HG02623 (cell line): ENCODE measurements around the gene MSI1.
A peak's percentile ranks its signal among the peaks of the same experiment; 100 is the strongest.

ENCODE experiments used
- ATAC-seq: cut with Tn5 transposase; IDR thresholded peaks from one replicate; pipeline ENCODE4 v1.9.1; 2021; ENCODE audit warnings: moderate library complexity; ENCODE audit not compliant: unreplicated experiment

Gene MSI1

GRCh38 chr12:120327593-120327992 lies 41.4 kb downstream of the MSI1 start, which contains the start of gene PLA2G1B:
Gene PLA2G1B (minus strand): TSS chr12:120327779. CDS start chr12:120327753, 26 bp downstream.
- no peak for ATAC-seq

DNA sequence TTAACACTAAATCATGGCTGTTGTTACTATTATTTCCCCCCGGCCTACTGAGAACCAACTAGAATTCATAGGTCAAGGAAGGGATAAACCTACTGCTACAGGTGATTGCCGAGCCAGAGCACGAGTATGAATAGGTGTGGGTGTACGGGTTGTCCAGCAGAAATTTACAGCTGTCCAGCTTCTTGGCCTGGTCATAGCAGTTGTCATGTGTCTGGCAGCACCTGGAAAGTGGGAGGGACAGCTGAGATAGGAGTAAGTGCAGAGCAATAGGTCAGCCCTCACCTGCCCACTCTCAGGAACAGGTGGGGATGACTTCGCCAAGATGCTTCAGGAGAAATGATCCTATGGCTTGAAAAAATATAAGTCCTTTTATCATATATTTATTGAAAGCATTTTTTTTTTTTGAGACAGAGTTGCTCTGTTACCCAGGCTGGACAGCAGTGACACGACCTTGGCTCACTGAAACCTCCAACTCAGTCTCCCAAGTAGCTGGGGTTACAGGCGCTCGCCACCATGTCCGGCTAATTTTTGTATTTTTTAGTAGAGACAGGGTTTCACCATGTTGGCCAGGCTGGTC lies 44.0 kb downstream of the MSI1 start:
- ATAC-seq = no peak

- no peak for ATAC-seq
These were observed 45.2 kb downstream of the MSI1 start for GRCh38 chr12:120323772-120324171.

- no peak for ATAC-seq
These were observed 47.4 kb downstream of the MSI1 start for GRCh38 chr12:120321382-120322202.

DNA sequence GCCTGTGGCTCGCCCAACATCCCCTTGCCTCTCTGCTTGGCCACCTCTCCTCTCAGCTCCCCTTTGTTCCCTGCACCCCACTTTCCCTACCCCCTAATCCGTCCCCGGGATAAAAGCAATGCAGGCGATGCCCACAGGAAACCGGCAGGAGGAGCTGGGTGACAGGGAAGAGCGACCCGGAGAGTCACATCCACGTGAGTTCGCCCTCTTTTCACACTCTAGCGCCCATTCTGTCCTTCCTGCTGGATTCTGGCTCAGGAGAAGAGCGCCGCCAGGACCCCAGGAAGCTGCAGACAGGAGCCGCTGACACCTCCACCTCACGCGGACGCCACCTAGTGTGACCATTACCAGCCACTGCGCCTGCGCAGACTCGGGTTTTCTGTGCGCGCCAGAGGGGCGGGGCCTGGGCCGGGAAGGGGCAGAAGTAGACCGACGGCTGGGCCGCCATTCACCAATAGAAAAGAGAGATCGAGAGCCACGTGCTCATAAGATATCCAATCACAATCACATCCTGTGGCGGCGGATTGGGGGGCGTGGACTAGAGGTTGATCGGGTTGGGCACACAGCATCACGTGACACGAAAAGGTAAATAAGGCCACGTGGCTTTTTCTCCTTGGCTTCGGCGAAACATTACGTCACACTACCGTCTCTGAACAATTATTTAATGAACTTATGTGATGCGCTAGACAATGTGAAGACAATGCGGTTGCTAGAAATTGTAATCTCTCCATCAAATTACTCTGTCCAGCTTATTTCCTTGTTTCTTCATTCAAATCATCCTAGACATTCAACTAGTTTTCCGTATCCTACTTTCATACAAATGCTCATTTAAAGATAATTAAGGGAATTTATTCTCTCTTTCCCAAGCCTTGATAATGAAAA lies 51.5 kb downstream of the MSI1 start:
- peak; percentile 95 for ATAC-seq

DNA sequence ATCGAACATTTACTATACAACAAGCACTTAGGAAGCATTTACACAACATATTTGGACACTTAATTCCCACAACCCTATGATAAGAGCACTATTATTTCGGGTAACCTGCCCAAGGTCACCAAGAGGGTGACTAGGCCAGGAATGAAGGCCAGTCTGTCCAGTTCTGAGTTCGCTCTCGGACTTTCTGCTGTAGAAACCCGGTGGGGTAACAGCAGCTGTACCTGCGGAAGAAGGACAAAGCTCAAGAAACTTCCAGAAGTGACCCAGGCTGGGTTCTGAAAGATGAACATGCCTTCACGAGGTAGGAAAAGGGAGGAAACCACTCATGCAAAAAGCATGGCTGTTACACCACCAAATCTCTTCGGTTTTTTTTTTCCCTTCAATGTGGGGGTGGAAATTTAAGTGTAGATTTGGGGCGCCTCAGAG lies 52.2 kb downstream of the MSI1 start:
- no peak for ATAC-seq

- no peak for ATAC-seq
These were observed 54.7 kb downstream of the MSI1 start for GRCh38 chr12:120314220-120314619.

DNA sequence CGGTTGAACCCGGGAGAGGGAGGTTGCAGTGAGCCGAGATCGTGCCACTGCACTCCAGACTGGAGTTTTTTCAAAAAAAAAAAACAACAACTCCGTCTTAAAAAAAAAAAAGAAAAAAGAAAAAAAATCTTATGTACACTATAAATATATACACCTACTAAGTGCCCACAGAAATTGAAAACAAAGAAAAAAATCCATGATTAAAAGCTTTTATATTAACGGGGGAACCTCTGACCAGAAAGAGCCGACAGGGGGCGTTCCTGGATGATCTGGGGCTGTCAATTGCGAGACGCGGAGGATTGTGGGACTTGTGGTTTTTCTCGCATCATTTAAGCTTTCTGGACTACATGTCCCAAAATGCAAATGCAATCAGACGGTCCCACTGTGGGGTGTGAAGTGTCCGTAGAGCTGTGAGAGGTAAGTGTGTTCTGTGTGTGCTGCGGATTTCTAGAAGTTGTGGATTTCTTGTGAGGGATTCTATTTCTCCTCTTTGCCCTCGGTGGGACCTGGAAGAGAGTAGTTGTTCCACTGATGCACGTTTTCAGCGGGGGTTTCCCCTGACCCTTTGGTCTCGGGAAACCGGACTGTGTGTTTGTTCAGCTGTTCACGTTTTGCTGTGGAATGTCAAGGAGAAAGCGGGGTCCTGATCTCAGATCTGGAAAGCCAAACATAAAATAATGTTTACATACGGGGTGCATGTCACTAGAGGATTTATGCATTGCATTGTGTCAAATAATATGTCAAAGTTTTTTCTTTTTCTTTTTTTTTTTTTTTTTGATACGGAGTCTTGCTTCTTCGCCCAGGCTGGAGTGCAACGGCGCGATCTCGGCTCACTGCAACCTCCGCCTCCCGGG lies 66.8 kb downstream of the MSI1 start, which contains the start of gene SIRT4:
Gene SIRT4 (plus strand): TSS at position 360 of the 854 bp plus-strand sequence. CDS start 1,241 bp downstream, outside the sequence.
- ATAC-seq = peak; percentile 98

- peak; percentile 36 for ATAC-seq
These were observed 76.1 kb downstream of the MSI1 start, which contains the start of gene RNU4-1 for GRCh38 chr12:120292661-120293531. Gene RNU4-1 (minus strand): TSS chr12:120293237.

DNA sequence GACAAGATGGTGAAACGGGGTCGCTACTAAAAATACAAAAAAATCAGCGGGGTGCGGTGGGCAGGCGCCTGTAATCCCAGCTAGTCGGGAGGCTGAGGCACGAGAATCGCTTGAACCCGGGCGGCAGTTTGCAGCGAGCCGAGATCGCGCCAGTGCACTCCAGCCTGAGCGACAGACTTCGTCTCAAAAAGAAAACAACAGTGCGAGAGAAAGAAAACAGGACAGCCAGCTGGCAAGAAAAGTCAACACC lies 76.6 kb downstream of the MSI1 start:
- no peak for ATAC-seq
